Endometrial microvascular endothelial cells (primary cell): ENCODE measurements around the gene ZNF653. TPM values are rescaled to one million over a fixed set of nuclear protein-coding genes. Genes with fewer than 3 reads are reported as not detected.
"Not testable (repeated sequence)": the region's sequence is repeated elsewhere in the genome, so short reads cannot be mapped to it uniquely, and the experiment has no call there.

ENCODE experiments used
- in situ Hi-C: cut with HindIII; loops from 2 replicates; pipeline ENCODE4 v1.10.0; 2017; ENCODE audit warnings: low sequenced_read_pairs, low pct_unique_long_range_greater_than_20kb; ENCODE audit errors: inconsistent ontology term
- total RNA-seq: library from RNA; depleted of rRNA; stranded (reverse); fragments of >200 nt; gene quantifications from one replicate; pipeline ENCODE4 v1.2.3, GENCODE V29; 2015; ENCODE audit errors: inconsistent ontology term

ZNF653 gene
- total RNA-seq, 1 donor from 2014 or later = 4.6 TPM

- in situ Hi-C loops = no loop called here
These were observed 58.9 kb downstream of the ZNF653 start for GRCh38 chr19:11446652-11447301.

DNA sequence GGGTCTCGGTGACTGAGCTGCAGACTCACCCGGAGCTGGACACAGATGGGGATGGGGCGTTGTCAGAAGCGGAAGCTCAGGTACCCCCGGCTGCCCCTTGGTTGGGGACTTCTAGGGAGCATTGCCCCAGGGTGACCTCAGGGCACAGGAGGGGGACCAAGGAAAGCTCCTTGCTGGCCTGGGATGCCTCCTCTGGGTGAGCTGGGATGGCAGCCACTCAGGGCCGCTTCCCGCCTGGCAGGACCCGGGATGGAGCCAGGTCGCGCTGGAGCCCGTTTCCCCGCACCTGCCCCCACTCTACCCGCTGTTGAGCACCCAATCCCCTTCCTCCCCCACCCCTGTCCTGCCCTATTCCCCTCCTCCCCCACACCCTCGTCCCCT lies 59.4 kb downstream of the ZNF653 start:
- in situ Hi-C loops = no loop called here

DNA sequence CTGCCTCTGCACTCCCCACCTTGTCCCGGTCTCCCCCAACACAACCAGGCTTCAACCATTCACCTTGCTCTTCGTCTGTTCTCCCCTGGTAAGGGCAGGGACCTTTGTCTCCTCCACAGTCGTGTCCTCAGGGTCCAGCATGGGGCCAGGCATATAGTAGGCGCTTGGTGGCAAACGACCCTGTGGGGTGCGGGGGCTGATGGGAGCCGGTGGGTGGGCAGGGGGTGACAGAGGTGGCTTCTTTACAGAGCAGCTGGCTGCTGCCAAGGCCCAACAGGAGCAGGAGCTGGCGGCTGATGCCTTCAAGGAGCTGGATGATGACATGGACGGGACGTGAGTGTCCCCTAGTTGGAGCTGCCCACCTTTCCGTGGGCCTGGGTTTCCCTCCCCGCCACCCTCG lies 60.5 kb downstream of the ZNF653 start:
- in situ Hi-C loops = no loop called here

DNA sequence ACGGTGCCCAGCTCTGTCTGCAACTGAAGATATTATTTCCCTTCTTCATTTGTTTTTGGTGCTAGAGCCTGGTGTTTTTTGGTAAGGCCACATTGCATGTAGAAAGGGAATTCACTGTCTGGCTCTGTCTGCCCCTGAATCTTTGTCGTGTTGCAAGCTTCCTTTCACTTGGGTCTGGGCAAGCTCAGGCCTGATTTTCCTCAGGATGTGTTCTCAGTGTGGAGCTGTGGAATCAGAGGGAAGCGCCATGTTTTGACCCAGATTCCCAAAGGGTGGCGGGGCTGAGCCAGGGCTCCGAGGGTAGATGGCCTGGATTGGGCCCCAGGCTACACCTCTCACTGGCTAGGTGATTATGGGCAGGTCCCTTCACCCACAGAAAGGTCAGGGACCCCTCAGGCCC lies 61.6 kb downstream of the ZNF653 start:
- in situ Hi-C loops = no loop called here

DNA sequence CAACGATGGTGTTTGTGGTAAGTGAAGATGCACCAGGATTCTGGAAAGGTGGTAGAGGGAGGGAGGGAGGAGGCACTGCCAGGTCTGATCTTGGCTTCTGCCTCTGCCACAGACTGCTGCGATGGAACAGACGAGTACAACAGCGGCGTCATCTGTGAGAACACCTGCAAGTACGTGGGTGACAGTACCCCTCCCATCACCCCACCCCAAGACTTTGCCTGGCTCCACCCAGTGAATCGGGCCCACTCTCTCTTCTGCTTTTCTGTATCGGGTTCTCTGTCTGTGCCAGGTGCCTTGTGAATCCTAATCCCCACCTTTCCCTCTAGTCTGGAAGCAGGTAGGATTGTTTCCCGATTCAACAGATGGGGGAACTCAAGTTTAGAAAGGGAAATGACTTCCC lies 67.7 kb downstream of the ZNF653 start:
- in situ Hi-C loops = no loop called here

DNA sequence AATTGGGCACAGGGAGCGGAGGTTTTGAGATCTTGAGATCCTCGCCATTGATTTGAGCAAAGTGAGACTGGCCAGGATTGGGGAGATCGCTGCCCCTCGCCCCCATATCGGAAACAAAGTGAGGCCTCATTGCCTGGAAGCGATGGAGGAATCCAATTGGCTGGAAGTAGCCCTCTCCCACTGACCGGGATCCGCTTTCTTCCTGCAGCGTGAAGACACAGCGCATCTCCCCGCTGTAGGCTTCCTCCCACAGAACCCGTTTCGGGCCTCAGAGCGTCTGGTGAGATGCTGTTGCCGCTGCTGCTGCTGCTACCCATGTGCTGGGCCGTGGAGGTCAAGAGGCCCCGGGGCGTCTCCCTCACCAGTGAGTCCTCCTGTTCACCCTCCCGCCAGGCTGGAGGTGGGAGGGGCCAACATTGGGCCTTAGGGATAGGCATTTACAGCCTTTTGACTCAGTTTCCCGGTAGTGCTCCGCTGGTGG lies 69.8 kb downstream of the ZNF653 start:
- in situ Hi-C loops = no loop called here

GRCh38 chr19:11435057-11435832 lies 70.4 kb downstream of the ZNF653 start, which contains the start of the genes ODAD3 and PRKCSH:
TSS of gene ODAD3 (minus strand) at chr19:11435121. CDS start at chr19:11435016, 105 bp downstream.
TSS of gene PRKCSH (plus strand) at chr19:11435635. CDS start at chr19:11436118, 483 bp downstream.
- in situ Hi-C loops = no loop called here

GRCh38 chr19:11434703-11435056 lies 71.0 kb downstream of the ZNF653 start:
- in situ Hi-C loops = no loop called here

DNA sequence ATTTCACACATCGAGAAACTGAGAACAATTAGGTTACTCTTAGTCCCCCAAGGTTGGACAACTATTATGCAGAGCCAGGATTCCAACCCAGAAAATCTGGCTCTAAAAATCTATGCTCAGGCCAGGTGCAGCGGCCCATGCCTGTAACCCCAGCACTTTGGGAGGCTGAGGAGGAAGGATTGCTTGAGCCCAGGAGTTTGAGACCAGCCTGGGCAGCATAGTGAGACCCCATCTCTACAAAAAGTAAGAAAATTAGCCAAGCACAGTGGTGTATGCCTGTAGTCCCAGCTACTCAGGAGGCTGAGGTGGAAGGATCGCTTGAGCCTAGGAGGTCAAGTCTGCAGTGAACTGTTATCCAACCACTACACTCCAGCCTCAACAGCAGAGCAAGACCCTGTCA lies 72.1 kb downstream of the ZNF653 start:
- in situ Hi-C loops = not testable (repeated sequence)

Other genes with a start within 250 kb of the ZNF653 start
- 78.6 TPM for gene DOCK6, start 243.3 kb downstream of the ZNF653 start, total RNA-seq
- not detected for gene TSPAN16, start 209.7 kb downstream of the ZNF653 start, total RNA-seq
- gene RAB3D, start 166.2 kb downstream of the ZNF653 start, total RNA-seq = 47.8 TPM
- 227 TPM for gene TMEM205, start 159.6 kb downstream of the ZNF653 start, total RNA-seq
- gene CCDC159, start 159.3 kb downstream of the ZNF653 start, total RNA-seq = 34.7 TPM
- 17.7 TPM for gene PLPPR2, start 150.4 kb downstream of the ZNF653 start, total RNA-seq
- gene SWSAP1, start 131.2 kb downstream of the ZNF653 start, total RNA-seq = 1.9 TPM
- gene EPOR, start 121.5 kb downstream of the ZNF653 start, total RNA-seq = 6.4 TPM
- gene RGL3, start 86.5 kb downstream of the ZNF653 start, total RNA-seq = not detected
- not detected for gene ODAD3, start 70.7 kb downstream of the ZNF653 start, total RNA-seq
- 261 TPM for gene PRKCSH, start 70.2 kb downstream of the ZNF653 start, total RNA-seq
- gene ELAVL3, start 24.8 kb downstream of the ZNF653 start, total RNA-seq = 7.3 TPM
- gene ECSIT, start 23.3 kb upstream of the ZNF653 start, total RNA-seq = 53.1 TPM
- 0.46 TPM for gene CNN1, start 33.0 kb upstream of the ZNF653 start, total RNA-seq
- gene ELOF1, start 53.4 kb upstream of the ZNF653 start, total RNA-seq = 35.2 TPM
- gene ACP5, start 71.8 kb upstream of the ZNF653 start, total RNA-seq = not detected
- 8.2 TPM for gene ZNF627, start 91.6 kb upstream of the ZNF653 start, total RNA-seq
- 4.9 TPM for gene ZNF823, start 233.1 kb upstream of the ZNF653 start, total RNA-seq